ENCODE results near the gene CFD. TPM values are rescaled to one million over a fixed set of nuclear protein-coding genes. Genes with fewer than 3 reads are reported as not detected.
"Not testable (repeated sequence)": the region's sequence is repeated elsewhere in the genome, so short reads cannot be mapped to it uniquely, and the experiment has no call there.

CFD gene
- polyA plus RNA-seq, 1 donor (not counting 4 experiments of a cell fraction or from before 2014, with no cell fraction given), result 0.47 TPM

- H3K36me3 ChIP-seq (ENCODE audit: control insufficient read depth in 2 of 2, extremely low read depth in 1 of 2, insufficient read depth in 2 of 2, low read length in 2 of 2); H3K4me2 ChIP-seq (ENCODE audit: control insufficient read depth, extremely low read depth, insufficient read depth, low read depth, low read length); H3K9ac ChIP-seq (ENCODE audit: control insufficient read depth, extremely low read depth, insufficient read depth, low read length); H3K27ac ChIP-seq (ENCODE audit: control insufficient read depth, insufficient read depth, low read length); H3K79me2 ChIP-seq (ENCODE audit: control insufficient read depth, insufficient read depth, low read length); H2AFZ ChIP-seq (ENCODE audit: control insufficient read depth, low read length); H3K9me3 ChIP-seq (ENCODE audit: control insufficient read depth, low read depth, low read length); DNase-seq (ENCODE audit: low read depth, low spot score); H3K4me3 ChIP-seq (ENCODE audit: control insufficient read depth in 2 of 3, extremely low read depth in 1 of 3, insufficient read depth in 2 of 3, low read depth in 1 of 3, low read length in 3 of 3); dilution Hi-C loops (cut with MboI; ENCODE audit: extremely low pct_ligation_motif_present, low sequenced_read_pairs); FAIRE-seq; H3K9me1 ChIP-seq (ENCODE audit: control insufficient read depth, extremely low read depth, insufficient read depth, low read length); H4K20me1 ChIP-seq (ENCODE audit: control insufficient read depth, extremely low read depth, insufficient read depth, low read length); H3K4me1 ChIP-seq (ENCODE audit: control insufficient read depth, extremely low read depth, insufficient read depth, low read length): not testable (repeated sequence)
- peaks cover 31% of the 10 kb centered on the region for H3K27me3 ChIP-seq (ENCODE audit: control insufficient read depth, extremely low read depth, insufficient read depth, low read length)
- peak; percentile 50 for TF ChIP-seq EZH2 (IDR thresholded peaks at IDR 0.05; ENCODE audit: low read length)
Measured at GRCh38 chr19:853614-854220, 5.7 kb upstream of the CFD start.

GRCh38 chr19:854549-854948 lies 4.9 kb upstream of the CFD start:
- dilution Hi-C loops (cut with MboI; ENCODE audit: extremely low pct_ligation_motif_present, low sequenced_read_pairs), result no loop called here
- H3K27ac ChIP-seq (ENCODE audit: control insufficient read depth, insufficient read depth, low read length), result no peak overlapping the region
- DNase-seq (ENCODE audit: low read depth, low spot score), result no peak
- H3K4me3 ChIP-seq (ENCODE audit: control insufficient read depth in 2 of 3, extremely low read depth in 1 of 3, insufficient read depth in 2 of 3, low read depth in 1 of 3, low read length in 3 of 3), result no peak overlapping the region
- no peak for TF ChIP-seq CTCF (optimal IDR thresholded peaks at IDR 0.05 in 1 of 3, IDR thresholded peaks at IDR 0.05 in 1 of 3, conservative IDR thresholded peaks at IDR 0.05 in 1 of 3; ENCODE audit: extremely low read depth in 1 of 3, insufficient read depth in 2 of 3, low read length in 3 of 3)
- TF ChIP-seq EZH2 (IDR thresholded peaks at IDR 0.05; ENCODE audit: low read length), result no peak
- no peaks in the 10 kb centered on the region for H3K79me2 ChIP-seq (ENCODE audit: control insufficient read depth, insufficient read depth, low read length)
- H3K4me1 ChIP-seq (ENCODE audit: control insufficient read depth, extremely low read depth, insufficient read depth, low read length), result peaks cover 4% of the 10 kb centered on the region
- H3K27me3 ChIP-seq (ENCODE audit: control insufficient read depth, extremely low read depth, insufficient read depth, low read length), result peaks cover 39% of the 10 kb centered on the region
- peaks cover 4% of the 10 kb centered on the region for H4K20me1 ChIP-seq (ENCODE audit: control insufficient read depth, extremely low read depth, insufficient read depth, low read length)
- H3K9me3 ChIP-seq (ENCODE audit: control insufficient read depth, low read depth, low read length), result no peaks in the 10 kb centered on the region
- no peak for FAIRE-seq
- H3K9ac ChIP-seq (ENCODE audit: control insufficient read depth, extremely low read depth, insufficient read depth, low read length), result no peak overlapping the region
- no peaks in the 10 kb centered on the region for H3K9me1 ChIP-seq (ENCODE audit: control insufficient read depth, extremely low read depth, insufficient read depth, low read length)
- H3K4me2 ChIP-seq (ENCODE audit: control insufficient read depth, extremely low read depth, insufficient read depth, low read depth, low read length), result no peak overlapping the region
- H3K36me3 ChIP-seq (ENCODE audit: control insufficient read depth in 2 of 2, extremely low read depth in 1 of 2, insufficient read depth in 2 of 2, low read length in 2 of 2), result no peaks in the 10 kb centered on the region
- no peak overlapping the region for H2AFZ ChIP-seq (ENCODE audit: control insufficient read depth, low read length)

- dilution Hi-C loops (cut with MboI; ENCODE audit: extremely low pct_ligation_motif_present, low sequenced_read_pairs), result no loop called here
- Histone ChIP-seq H3K4me1 (ENCODE audit: control insufficient read depth, extremely low read depth, insufficient read depth, low read length) (peaks cover 4% of the 10 kb centered on the region), H3K27me3 (ENCODE audit: control insufficient read depth, extremely low read depth, insufficient read depth, low read length) (peaks cover 43% of the 10 kb centered on the region), H2AFZ (ENCODE audit: control insufficient read depth, low read length) (no peak overlapping the region), H3K36me3 (ENCODE audit: control insufficient read depth in 2 of 2, extremely low read depth in 1 of 2, insufficient read depth in 2 of 2, low read length in 2 of 2) (no peaks in the 10 kb centered on the region), H3K4me2 (ENCODE audit: control insufficient read depth, extremely low read depth, insufficient read depth, low read depth, low read length) (no peak overlapping the region), H3K9ac (ENCODE audit: control insufficient read depth, extremely low read depth, insufficient read depth, low read length) (no peak overlapping the region), H3K9me3 (ENCODE audit: control insufficient read depth, low read depth, low read length) (no peaks in the 10 kb centered on the region), H3K9me1 (ENCODE audit: control insufficient read depth, extremely low read depth, insufficient read depth, low read length) (no peaks in the 10 kb centered on the region), H3K79me2 (ENCODE audit: control insufficient read depth, insufficient read depth, low read length) (no peaks in the 10 kb centered on the region), H3K4me3 (ENCODE audit: control insufficient read depth in 2 of 3, extremely low read depth in 1 of 3, insufficient read depth in 2 of 3, low read depth in 1 of 3, low read length in 3 of 3) (no peak overlapping the region), H4K20me1 (ENCODE audit: control insufficient read depth, extremely low read depth, insufficient read depth, low read length) (peaks cover 4% of the 10 kb centered on the region), H3K27ac (ENCODE audit: control insufficient read depth, insufficient read depth, low read length) (no peak overlapping the region)
- DNase-seq (ENCODE audit: low read depth, low spot score), result no peak
- no peak for FAIRE-seq
- TF ChIP-seq CTCF (optimal IDR thresholded peaks at IDR 0.05 in 1 of 3, IDR thresholded peaks at IDR 0.05 in 1 of 3, conservative IDR thresholded peaks at IDR 0.05 in 1 of 3; ENCODE audit: extremely low read depth in 1 of 3, insufficient read depth in 2 of 3, low read length in 3 of 3), result no peak
- TF ChIP-seq EZH2 (IDR thresholded peaks at IDR 0.05; ENCODE audit: low read length), result no peak
Measured at GRCh38 chr19:855142-855541, 4.3 kb upstream of the CFD start.
